Caki2 (cell line): Measurements from ENCODE around the gene TATDN2. TPM values are rescaled to one million over a fixed set of nuclear protein-coding genes. Genes with fewer than 3 reads are reported as not detected.

Experiments
- DNase-seq: peaks from one replicate; pipeline ENCODE4 v3.0.0-alpha.2; 2015; ENCODE audit warnings: low read depth
- in situ Hi-C: cut with HindIII; loops from 2 replicates; pipeline ENCODE4 v1.10.0; 2016; ENCODE audit warnings: low sequenced_read_pairs, low pct_unique_long_range_greater_than_20kb, mixed read lengths
- total RNA-seq: library from RNA; depleted of rRNA; stranded (reverse); fragments of >200 nt; shearing (Covaris generic); gene quantifications from 2 replicates; pipeline ENCODE4 v1.2.3, GENCODE V29; 2014; ENCODE audit warnings: low replicate concordance; rRNA removed

Gene TATDN2, protein sequence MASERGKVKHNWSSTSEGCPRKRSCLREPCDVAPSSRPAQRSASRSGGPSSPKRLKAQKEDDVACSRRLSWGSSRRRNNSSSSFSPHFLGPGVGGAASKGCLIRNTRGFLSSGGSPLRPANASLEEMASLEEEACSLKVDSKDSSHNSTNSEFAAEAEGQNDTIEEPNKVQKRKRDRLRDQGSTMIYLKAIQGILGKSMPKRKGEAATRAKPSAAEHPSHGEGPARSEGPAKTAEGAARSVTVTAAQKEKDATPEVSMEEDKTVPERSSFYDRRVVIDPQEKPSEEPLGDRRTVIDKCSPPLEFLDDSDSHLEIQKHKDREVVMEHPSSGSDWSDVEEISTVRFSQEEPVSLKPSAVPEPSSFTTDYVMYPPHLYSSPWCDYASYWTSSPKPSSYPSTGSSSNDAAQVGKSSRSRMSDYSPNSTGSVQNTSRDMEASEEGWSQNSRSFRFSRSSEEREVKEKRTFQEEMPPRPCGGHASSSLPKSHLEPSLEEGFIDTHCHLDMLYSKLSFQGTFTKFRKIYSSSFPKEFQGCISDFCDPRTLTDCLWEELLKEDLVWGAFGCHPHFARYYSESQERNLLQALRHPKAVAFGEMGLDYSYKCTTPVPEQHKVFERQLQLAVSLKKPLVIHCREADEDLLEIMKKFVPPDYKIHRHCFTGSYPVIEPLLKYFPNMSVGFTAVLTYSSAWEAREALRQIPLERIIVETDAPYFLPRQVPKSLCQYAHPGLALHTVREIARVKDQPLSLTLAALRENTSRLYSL
- total RNA-seq, result 1.3 and 10.1 TPM in 2 replicates

DNA sequence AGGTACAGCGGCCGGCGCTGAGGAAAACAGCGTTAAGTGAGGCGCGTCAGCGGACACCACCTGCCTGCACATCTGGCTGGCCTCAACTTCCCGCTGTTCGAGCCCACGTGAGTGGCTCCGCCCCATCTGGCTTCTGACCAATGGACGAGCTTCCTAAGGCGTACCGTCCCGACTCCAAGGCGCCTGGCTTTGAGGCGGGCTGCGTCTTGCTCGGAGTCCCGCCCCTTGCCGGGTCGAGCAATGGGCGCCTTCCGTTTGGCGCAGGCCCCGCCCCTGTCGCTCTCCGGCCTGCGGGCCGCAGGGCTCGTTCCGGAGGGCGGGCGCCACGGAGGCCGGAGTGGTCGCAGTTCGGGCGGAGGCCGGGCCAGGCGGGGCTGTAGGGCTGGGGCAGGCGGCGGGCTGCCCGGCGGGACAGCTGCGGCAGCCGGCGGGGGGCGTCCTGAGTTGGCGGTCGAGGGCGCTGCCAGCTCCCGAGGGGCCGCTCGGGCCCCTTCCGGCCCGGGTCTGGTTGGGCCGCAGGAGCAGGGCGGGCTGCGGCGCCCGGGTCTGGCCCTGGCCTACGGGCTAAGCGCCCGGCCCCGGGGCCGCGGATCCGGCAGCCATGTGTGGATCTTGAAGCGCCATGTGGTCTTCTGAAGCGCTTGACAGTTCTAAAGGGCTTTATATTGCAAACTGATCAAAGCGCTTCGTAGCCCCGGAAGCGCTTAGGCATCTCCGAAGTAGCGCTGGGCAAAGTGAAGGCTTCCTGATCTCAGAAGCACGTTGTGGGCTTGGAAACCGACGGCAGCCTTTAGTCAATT is at the start of gene TATDN2:
TSS of gene TATDN2 (plus strand) at position 276 of the 800 bp plus-strand sequence. CDS start 742 bp downstream, outside the sequence.
- in situ Hi-C loops, result no loop called here
- DNase-seq, result peak; percentile 91

DNA sequence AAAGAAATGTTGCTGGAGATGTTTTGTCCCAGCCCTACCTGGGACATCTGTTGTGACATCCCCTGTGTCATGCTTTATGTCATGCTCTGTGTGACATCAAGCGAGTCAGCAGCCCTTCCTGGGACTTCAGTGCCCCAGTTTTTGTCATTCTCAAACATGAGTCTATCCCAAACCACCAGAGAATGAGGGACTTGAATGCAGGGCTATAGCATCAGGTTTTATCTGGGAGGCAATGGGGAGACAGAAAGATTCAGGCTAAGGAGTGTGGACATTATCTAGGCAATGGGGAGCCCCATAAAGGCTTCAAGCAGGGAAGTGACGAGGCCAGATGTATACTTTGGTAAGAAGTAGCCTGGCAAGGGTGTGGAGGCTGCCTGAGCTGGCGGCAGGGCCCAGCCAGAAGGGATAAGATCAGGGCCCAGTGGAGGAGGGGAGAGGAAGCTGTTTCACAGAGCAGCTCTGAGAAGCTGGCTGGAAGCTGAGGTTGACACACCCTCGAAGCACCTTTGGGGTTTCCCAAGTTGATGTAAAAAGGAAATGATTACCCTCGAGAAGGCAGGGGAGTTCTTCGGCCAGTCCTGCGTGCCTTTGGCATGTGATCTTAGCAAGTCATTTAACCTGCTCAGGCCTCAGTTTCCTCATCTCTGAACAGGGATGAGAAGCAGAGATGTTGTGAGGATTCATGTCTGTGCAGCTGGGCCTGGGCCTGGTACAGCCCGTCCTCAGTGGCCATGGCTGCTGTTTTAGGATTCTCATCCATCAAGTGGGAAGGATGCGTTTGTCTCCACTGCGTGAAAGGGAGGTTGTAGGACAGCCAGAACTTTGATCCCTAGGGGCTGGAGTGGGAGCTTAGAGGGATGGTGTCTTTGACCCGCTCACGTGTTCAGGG is 49.3 kb upstream of the TATDN2 start:
- peak; percentile 74 for DNase-seq
- in situ Hi-C loops, result no loop called here

DNA sequence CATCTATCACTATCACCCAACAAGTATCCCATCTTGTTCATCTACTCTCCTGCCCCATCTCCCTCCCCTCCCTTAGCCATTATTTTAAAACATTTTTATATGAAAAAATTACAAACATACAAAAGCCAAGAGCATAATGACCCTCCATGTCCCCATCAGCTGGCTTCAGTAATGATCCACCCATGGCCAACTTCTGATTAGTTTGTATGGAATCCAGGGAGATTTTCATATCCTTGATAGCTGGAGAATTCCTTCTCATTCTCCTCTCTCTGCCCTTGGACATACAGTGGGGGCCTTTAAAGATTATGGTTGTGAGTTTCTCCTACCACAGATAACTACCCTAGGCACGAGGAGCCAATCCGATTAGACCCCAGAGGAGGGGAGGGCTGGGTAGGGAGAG is 43.3 kb upstream of the TATDN2 start:
- no peak for DNase-seq
- in situ Hi-C loops, result no loop called here

DNA sequence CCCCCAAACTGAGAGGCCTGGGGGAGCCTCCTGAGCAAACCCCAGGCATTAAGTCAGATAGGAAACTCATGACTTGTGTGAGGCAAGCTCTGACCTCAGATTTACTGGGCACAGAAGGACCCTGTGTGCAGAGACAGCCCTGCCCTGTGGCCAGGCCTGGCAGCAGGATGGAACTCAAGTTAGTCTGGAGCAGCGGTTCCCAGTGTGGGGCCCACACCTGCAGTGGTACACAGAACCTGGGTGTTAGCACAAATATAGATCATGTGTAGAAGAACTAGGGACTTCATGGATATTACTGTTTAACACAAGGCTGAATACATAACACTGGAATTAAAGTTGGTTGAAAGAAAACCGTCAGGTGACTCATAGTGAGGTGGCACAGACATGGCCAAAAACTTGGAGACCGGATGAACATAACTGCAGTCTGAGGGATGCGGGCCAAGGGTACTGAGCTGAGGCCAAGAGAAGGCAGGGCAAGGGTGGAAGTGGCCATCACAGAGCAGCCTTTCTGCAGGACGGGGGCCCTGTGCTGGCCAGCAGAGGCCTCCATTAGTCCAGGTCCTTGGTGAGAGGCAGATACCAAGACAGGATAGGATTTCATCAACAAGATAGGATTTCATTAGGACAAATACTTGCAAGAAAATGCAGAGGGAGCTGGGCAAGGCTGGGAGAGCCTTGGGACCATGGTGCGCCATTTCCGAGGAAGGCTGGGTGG is 42.7 kb upstream of the TATDN2 start:
- peak; percentile 83 for DNase-seq

DNA sequence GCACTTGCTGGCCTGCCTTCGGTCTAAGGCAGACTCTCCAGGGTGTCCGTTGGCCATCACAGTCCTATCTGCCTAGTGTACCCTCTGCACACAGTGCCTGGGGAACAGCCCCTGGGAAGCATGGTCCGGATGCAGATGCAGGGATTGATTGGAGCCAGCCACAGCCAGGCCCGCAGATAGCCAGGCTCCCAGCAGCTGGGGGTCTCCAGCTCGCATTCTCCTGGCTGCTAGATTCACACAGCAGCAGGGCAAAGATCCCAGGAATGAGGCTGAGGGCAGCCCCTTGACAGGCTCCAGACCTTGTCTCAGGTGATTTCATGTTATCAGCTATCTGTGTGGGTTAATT is 42.1 kb upstream of the TATDN2 start:
- in situ Hi-C loops, result no loop called here
- no peak for DNase-seq

More for the DNA sequence above, 42.7 kb upstream of the TATDN2 start:
- in situ Hi-C loops, result no loop called here

DNA sequence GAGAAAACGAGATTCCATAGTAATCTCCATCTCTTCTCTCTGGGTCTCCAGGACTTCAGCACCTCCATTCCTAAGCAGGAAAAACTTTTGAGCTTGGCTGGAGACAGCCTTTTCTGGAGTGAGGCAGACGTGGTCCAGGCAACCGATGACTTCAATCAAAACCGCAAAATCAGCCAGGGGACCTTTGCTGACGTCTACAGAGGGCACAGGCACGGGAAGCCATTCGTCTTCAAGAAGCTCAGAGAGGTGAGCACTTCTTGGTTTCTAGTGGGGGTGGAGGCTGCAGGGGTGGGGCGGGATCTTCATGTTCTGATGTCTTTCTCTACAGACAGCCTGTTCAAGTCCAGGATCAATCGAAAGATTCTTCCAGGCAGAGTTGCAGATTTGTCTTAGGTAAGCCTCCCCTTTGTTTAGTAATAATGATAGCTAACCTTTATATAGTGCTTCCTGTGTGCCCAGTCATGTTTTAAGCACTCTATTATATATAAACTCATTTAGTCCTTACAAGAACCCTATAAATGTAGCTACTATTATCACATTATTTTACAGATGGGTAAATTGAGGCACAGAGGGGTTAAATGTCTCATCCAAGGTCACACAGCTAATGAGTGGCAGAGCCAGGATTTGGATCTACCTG is 35.0 kb upstream of the TATDN2 start:
- no peak for DNase-seq
- in situ Hi-C loops, result no loop called here

DNA sequence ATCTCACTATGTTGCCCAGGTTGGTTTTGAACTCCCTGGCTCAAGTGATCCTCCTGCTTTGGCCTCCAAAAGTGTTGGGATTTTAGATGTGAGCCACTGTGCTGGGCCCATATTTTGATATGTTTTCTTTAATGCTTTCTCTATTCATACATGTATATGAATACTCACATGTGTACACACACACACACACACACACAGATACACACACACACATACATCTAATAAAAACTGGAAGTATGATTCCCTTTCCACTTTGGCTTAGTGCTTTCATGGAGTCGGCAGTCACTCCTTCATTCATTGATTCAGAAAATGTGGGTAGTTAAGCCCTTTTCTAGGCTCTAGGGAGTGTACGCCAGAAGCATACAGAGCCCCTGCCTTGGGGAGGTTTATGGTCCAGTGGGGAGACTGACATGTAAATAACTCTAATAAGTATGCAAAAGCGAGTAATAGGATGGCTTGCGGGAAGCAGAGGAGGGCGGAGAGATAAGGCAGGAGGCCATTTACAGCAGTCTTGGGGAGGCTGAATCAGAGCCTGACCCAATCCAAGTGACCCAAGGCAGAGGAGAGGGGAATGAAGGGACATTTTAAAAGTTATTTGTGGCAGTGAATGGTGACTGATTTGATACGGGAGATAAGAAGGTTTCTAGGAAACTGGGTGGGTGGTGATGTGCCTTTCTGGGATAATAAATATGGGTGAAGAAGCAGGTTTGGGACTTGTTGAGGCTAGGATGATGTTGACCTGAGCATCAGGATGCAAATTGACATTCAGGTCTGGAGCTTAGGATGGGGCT is 32.5 kb upstream of the TATDN2 start:
- DNase-seq, result no peak
- in situ Hi-C loops, result no loop called here

DNA sequence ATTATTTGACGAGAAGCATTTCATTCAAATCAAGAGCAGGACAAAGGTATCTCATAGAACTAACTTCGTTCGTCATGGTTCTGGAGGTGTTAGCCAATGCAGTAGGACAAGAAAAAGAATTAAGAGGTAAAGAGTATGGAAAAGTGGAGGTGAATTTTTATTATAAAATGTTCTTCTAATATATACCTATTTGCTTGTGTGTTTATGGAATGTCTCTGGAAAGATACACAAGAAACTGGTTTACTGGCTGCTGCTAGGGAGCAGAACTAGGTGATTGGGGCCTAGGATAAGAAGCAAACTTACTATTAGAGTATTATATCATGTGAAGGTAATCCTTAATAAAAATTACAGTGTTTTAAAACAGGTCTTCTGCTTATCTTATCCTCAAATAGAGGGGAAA is 30.9 kb upstream of the TATDN2 start:
- DNase-seq, result no peak
- in situ Hi-C loops, result no loop called here

DNA sequence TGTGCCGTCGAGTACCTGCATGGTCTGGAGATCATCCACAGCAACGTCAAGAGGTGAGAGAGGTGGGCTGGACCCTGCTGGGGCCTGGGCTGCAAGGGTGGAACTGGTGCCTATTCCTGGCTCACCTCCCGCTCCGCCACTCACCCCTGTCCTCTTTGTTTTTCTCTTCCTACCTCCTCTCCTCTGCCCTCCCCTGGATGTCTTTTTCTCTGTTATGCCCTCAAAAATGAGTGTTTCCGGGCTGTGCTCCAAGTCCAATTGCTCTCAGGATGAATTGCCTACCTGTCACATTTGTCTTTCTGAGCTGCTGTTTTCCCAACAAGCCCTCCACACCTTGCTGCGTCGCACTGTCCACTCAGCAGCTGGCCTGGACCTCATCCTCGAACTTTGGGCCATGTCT is 28.5 kb upstream of the TATDN2 start:
- in situ Hi-C loops, result no loop called here
- no peak for DNase-seq

DNA sequence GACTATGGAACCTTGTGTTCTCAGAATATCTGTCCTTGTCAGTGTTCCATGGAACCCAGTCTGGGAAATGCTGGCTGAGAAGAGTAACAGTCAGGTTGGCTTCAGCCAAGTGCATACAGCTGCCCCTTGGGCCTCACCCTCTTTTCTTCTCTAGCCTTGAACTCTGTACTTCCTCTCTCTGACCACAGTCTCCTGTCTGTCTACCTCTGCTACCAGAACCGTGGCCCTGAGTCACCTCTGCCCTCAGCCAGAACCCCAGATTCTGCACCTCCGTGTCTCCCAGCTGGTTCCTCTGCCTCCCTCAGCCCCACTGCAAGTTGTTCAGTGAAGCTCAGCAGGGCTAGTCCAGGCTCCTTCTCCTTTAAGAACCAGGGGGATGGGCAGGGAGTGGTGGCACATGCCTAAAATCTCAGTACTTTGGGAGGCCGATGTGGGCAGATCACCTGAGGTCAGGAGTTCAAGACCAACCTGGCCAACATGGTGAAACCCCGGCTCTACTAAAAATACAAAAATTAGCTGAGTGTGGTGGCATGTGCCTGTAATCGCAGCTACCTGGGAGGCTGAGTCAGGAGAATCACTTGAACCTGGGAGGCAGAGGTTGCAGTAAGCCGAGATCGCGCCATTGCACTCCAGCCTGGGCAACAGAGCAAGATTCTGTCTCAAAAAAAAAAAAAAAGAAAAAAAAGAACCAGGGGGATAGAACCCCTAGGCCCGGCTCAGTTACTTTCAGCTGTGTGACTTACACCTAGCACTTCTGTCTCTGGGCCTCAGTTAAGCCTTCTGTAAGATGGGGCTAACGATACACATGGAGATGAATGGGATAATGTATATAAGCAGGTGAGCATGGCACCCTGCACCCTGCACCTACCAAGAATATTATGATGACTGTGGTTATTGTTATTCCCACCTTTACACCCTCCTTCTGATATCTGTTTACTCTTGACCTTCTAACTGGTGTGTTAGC is 24.3 kb upstream of the TATDN2 start:
- in situ Hi-C loops, result no loop called here
- no peak for DNase-seq

DNA sequence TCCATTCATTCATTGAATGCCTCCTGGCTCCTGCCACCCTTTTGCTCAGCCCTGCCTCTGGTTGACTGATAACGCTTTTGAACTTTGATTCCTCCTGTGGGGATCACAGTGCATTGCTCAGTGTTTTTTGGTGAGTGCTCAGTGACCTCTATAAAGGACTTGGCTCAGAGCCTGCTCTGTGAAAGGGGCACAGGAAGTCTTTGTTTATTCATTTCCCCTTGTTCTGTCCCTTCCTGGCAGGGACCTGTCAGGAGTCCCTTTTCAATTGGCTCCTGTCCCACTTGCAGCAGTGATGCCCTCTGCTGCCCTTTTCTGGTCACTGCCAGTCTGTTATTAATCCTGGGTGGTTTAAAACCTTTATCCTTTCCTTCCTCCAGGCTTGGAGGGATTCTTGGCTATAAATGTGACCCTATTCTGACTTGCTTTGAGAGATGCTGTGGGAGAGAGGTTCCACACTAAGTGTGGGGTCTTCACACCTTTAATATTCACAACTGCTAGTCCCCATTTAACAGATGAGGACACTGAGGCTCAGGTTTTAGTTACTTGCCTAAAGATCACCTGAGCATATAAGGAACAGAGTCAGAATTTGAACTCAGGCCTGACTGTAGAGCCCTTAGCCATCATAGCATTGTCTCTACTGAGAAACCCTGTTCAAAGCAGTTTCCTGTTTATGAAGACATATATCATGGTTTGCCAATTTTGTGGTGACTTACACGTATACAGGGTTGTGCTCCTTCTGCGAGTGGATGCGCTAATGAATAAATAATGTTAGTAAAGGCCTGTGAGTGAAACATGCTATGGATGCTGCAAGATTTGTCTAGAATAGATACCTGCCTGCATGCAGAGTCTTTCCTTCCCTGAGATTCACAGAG is 23.2 kb upstream of the TATDN2 start:
- in situ Hi-C loops, result no loop called here
- peak; percentile 87 for DNase-seq

DNA sequence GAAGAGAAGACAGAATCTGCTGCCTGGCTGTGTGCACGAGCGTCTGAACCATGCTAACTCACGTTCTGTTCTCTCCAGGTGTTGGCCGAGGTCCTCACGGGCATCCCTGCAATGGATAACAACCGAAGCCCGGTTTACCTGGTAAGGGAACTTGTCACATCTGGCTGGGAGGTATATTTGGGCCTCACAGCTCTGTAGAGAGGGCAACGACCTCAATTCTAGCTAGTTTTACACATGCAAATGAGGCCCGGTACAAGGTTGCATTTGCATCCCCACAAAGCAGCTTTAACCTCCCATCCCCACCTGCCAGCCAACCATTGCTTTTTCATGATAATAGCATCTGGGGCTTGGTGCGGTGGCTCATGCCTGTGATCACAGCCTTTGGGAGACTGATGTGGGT is 22.0 kb upstream of the TATDN2 start:
- DNase-seq, result no peak
- in situ Hi-C loops, result no loop called here

DNA sequence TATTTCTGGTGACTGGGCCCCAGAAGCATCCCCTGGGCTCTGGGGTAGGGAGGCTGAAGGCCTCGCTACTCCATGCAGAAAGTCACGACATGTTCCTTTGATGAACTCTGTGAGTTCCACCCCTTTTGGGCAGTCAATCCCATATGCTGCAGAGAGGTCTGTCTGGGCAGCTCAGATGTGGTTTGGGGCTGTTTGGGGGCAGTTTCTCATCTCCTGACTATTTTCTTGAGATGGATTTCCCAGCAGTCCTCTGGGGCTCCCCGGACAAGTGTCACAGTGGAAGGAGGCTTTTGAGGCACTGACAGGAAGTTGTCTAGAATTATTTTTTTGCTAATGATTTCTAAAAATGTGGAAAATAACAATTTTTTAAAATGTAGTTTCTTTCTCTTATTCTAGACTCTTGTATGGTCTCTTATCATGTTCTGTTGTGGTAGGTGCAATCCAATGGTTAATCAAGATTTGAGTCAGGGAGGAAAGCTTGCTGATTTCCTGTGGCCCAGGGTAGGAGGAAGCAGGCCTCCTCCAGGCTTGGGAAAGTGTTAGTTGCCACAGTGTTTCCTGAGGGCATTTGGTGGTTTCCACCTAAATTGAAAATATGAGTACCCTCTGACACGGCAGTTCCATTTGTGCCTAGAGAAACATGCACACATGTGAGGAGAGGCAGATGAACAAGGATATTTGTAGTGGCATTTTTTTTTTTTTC is 19.9 kb upstream of the TATDN2 start:
- in situ Hi-C loops, result no loop called here
- no peak for DNase-seq

DNA sequence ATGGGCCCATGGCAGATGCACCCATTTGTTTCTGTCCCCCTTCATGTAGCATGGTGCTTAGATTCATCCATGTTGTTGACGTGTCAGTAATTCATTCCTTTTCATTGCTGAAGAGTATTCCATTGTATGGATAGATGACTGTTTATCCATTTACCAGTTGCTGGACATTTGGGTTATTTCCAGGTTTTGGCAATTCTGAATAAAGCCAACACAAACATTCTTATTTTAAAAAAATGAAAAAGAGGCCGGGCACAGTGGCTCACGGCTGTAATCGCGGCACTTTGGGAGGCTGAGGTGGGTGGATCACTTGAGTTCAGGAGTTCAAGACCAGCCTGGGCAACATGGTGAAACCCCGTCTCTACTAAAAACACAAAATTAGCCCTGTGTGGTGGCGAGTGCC is 18.7 kb upstream of the TATDN2 start:
- DNase-seq, result no peak
- in situ Hi-C loops, result no loop called here
